ENCODE data around the gene DDX42.
"Not testable (repeated sequence)": the region's sequence is repeated elsewhere in the genome, so short reads cannot be mapped to it uniquely, and the experiment has no call there.

The DDX42 gene

GRCh38 chr17:63841350-63842172 is 67.6 kb downstream of the DDX42 start:
- DNase-seq, result no peak

DNA sequence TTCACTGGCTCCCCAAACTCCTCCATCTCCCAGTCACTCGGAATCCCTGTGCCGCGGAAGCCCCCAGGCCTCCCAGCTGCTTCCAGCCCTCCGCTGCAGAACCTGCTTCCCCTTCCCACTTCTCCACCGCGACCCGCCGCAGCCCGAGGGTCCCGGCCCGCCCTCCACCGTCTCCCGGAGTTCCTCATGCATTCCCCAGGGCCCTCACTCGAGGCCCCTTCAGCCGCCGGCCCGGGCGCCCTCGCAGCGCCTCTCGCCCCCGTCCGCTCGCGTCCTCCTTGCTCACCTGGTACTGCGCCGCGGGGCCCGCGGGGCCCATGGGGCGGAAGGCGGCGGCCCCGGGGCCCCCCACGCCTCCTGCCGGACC is 68.2 kb downstream of the DDX42 start:
- no peak for DNase-seq

DNA sequence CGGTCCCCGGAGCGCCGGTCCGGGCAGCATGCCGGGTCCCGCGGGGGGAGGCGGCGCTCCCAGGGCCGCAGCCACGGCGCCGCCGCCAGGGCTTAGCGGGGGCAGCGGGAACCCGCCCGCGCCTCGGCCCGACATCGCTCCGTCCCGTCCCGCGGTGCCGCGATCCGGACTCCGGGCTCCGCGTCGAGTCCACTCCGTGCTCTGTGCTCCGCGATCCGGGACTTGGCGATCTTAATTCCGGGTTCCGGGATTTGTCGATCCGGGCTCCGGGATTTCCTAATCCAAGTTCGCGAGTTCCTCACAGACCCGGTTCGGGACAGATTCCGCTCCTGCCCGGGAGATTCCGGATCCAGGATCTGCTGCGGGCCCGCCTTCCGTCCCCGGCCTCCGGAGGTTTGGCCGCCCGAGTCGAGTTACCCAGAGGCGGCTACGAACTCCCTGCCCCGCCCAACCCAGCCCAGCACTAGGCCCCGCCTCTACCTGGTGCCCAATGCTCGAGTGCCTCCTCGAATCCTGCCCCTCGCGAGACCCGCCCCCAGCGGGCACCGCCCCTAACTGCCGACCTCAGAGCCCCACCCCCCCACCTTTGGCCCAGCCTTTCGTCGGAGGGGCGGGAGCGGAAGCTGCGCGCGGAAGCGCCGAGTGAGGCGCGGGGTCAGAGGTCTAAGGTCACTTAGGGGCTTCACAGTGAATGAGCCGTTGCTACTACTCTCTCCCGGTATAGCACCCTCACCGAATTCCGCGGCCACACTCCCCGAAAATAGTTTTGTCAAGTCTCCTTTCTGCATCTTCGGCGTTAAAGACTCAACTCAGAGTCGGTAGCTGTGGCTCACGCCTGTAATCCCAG is 68.8 kb downstream of the DDX42 start, which contains the start of gene SMARCD2:
SMARCD2 (minus strand) TSS at position 146 of the 847 bp plus-strand sequence; CDS start at position 135, 11 bp downstream.
- DNase-seq, result peak; percentile 98 to 99

GRCh38 chr17:63843387-63843888 is 69.5 kb downstream of the DDX42 start:
- DNase-seq, result peak; percentile 45 to 64

DNA sequence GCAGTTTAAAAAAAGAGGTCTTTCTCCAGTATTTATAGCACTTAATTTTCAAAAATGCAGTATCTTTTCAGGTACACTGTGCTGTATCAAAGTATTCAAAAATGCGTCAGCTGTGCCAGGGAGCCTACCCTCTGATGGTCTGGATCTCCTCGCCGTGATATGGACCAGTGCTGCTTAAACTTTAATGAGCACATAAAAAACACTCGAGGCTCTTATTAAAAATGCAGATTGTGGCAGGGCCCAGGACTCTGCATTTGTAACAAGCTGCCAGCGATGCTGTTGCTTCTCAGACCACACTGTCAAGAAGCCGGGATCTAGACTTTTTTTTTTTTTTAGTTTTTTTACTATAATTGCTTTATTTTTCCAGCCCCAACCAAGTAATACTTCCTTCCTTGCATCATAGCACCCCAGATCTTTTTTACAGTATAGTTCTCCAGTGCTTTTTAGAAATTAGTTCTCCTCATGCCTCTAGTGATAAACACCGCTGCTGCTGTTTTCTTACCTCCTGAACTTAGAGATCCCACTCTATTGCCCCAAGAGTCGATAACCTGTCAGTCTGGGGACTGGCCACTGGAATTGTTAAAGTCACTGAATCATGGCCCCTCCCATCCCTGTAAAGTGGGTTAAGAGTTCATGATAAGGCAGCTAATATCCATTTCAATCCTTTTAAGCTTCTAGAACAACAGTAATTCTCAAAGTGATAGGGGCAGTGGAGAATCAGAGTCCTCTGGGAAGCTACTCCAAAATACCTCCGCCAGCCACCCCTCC is 70.1 kb downstream of the DDX42 start:
- no peak for DNase-seq

- no peak for DNase-seq
Measured at GRCh38 chr17:63845509-63845908, 71.5 kb downstream of the DDX42 start.

DNA sequence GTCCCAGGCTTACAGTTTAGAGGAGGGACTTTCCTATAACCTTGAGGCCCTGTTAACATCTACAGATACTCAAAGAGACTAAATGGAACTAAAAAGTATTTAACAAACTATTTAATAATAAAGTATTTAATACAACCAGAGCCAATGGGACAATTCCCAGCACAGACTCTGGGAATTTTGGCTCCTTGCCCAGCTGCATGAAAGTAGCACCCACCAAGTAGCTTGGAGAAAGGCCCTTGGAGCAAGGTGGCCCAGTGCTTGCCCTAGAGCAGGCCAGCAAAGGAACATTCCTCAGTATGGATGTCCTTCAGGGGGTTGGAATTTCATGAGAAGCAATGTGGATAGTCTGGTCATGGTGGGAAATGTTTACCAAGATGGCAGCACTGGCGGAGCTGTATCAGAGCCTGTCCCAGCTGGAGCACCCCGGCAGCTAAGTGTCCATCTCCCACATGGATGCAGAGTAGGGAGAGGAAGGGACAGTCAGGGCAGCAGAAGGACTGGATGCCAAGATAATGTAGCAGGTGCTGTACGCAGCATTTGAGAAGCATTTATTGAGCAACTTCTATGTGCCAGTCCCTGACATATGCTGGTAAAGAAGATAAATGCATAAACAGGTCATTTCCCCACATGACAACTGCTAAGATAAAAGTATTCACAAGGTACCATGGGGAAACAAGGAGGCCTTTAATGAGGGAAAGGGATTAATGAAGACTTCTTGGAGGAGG is 73.7 kb downstream of the DDX42 start:
- no peak for DNase-seq

- DNase-seq, result peak; percentile 94
Measured at GRCh38 chr17:63848834-63849689, 75.1 kb downstream of the DDX42 start.

DNA sequence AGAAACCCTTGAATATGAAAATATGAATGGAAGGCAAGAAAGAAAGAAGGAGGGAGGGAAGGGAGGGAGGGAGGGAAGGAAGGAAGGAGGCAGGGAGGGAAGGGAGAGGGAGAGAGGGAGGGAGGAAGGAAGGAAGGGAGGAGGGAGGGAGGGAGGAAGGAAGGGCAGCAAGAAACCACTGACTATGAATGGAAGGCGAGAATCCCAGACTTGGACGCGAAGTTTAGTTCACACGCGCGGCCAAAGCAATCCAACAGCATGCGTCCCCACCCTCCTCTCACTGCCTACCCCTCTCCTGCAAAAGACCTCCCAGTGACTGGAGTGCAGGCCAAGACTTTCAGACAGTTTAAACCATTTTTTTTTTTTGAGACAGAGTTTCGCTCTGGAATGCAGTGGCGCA is 76.4 kb downstream of the DDX42 start:
- no peak for DNase-seq

DNA sequence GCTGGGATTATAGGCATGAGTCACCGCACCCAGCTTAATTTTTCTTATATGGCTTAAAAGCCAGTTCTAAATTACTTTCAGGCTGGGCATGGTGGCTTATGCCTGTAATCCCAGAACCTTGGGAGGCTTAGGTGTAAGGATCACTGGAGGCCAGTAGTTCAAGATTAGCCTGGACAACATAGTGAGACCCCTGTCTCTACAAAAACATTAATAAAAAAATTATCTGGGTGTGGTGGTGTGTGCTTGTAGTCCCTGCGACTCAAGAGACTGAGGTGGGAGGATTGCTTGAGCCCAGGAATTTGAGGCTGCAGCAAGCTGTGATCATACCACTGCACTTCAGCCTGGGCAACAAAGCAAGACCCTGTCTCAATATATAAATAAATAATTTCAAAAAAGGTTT is 79.3 kb downstream of the DDX42 start:
- DNase-seq, result no peak

- no peak for DNase-seq
Measured at GRCh38 chr17:63854709-63855108, 80.7 kb downstream of the DDX42 start.

- DNase-seq, result no peak
Measured at GRCh38 chr17:63855185-63855584, 81.2 kb downstream of the DDX42 start.

DNA sequence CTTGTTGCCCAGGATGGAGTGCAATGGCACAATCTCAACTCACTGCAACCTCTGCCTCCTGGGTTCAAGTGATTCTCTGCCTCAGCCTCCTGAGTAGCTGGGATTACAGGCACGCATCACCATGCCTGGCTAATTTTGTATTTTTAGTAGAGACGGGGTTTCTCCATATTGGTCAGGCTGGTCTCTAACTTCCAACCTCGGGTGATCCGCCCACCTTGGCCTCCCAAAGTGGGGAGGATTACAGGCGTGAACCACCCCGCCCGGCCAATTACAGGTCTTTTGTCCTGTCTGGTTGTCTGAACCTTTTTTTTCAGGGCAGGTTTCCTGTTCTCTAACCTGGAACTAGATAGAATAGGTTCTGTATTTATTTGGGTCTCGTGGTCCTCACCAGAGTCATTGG is 82.5 kb downstream of the DDX42 start:
- DNase-seq, result not testable (repeated sequence)

GRCh38 chr17:63859257-63859656 is 85.3 kb downstream of the DDX42 start:
- DNase-seq, result no peak

GRCh38 chr17:63866625-63867024 is 92.7 kb downstream of the DDX42 start:
- not testable (repeated sequence) for DNase-seq
